ENCODE data around the gene LRRC42.

LRRC42 gene

GRCh38 chr1:54012863-54013262 is 66.7 kb downstream of the LRRC42 start:
- no peak for TF ChIP-seq CTCF (IDR thresholded peaks at IDR 0.05; ENCODE audit: unreplicated experiment in 3 of 3)
- no peaks in the 10 kb centered on the region for H3K4me1 Mint-ChIP-seq
- peak overlapping the region in 1 of 3 experiments; percentile 8 for H3K27ac Mint-ChIP-seq
- H3K4me3 Mint-ChIP-seq: no peak overlapping the region
- H3K27me3 Mint-ChIP-seq (ENCODE audit: low read depth): peaks cover 34% of the 10 kb centered on the region
- H3K36me3 Mint-ChIP-seq (ENCODE audit: low read depth): no peaks in the 10 kb centered on the region
- H3K9me3 Mint-ChIP-seq: no peaks in the 10 kb centered on the region

- no peak for TF ChIP-seq CTCF (IDR thresholded peaks at IDR 0.05; ENCODE audit: unreplicated experiment in 3 of 3)
- Mint-ChIP-seq H3K9me3 (no peaks in the 10 kb centered on the region), H3K4me3 (no peak overlapping the region), H3K27me3 (ENCODE audit: low read depth) (peaks cover 34% of the 10 kb centered on the region), H3K27ac (peak overlapping the region in 1 of 3 experiments; percentile 8), H3K36me3 (ENCODE audit: low read depth) (no peaks in the 10 kb centered on the region), H3K4me1 (no peaks in the 10 kb centered on the region)
These were observed 67.4 kb downstream of the LRRC42 start for GRCh38 chr1:54013393-54014008.

- H3K4me1 Mint-ChIP-seq: no peaks in the 10 kb centered on the region
- H3K36me3 Mint-ChIP-seq (ENCODE audit: low read depth): no peaks in the 10 kb centered on the region
- no peaks in the 10 kb centered on the region for H3K9me3 Mint-ChIP-seq
- no peak for TF ChIP-seq CTCF (IDR thresholded peaks at IDR 0.05; ENCODE audit: unreplicated experiment in 3 of 3)
- H3K27ac Mint-ChIP-seq: no peak overlapping the region
- no peak overlapping the region for H3K4me3 Mint-ChIP-seq
- peaks cover 32% of the 10 kb centered on the region for H3K27me3 Mint-ChIP-seq (ENCODE audit: low read depth)
These were observed 68.0 kb downstream of the LRRC42 start for GRCh38 chr1:54014009-54014629.

- H3K27ac Mint-ChIP-seq: no peak overlapping the region
- H3K36me3 Mint-ChIP-seq (ENCODE audit: low read depth): no peaks in the 10 kb centered on the region
- H3K9me3 Mint-ChIP-seq: no peaks in the 10 kb centered on the region
- H3K27me3 Mint-ChIP-seq (ENCODE audit: low read depth): peaks cover 19% of the 10 kb centered on the region
- no peaks in the 10 kb centered on the region for H3K4me1 Mint-ChIP-seq
- TF ChIP-seq CTCF (IDR thresholded peaks at IDR 0.05; ENCODE audit: unreplicated experiment in 3 of 3): no peak
- H3K4me3 Mint-ChIP-seq: no peak overlapping the region
These were observed 70.5 kb downstream of the LRRC42 start for GRCh38 chr1:54016343-54017282.
